HG03558 (cell line): Measurements from ENCODE around the gene CNTRL.
"Not testable (repeated sequence)": the region's sequence is repeated elsewhere in the genome, so short reads cannot be mapped to it uniquely, and the experiment has no call there.

ENCODE experiments used
- ATAC-seq: cut with Tn5 transposase; IDR thresholded peaks from one replicate; pipeline ENCODE4 v1.9.1; 2021; ENCODE audit warnings: moderate number of reproducible peaks; ENCODE audit not compliant: unreplicated experiment; ENCODE audit errors: extremely low read depth

The CNTRL gene

DNA sequence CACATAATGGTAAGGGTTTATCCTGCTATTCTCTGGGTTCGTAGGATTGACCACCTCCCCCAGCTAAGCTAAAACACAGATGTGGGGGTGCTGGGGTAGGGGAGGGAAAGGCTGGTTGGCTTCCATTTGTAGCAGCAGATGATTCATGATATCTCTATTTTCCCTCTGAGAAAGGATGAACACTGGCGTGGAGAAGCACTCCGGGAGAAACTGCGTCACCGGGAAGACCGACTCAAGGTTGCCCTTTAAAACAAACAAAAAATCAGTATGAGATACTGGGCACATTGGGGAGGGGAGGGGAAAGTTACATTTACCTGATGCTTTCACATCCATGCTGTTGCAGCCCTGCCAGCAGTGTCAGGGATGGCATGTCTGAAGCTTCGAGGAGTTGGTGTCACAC lies 98.7 kb downstream of the CNTRL start:
- no peak for ATAC-seq

- ATAC-seq, result no peak
Observed at GRCh38 chr9:121178676-121179372, 104.1 kb downstream of the CNTRL start.

DNA sequence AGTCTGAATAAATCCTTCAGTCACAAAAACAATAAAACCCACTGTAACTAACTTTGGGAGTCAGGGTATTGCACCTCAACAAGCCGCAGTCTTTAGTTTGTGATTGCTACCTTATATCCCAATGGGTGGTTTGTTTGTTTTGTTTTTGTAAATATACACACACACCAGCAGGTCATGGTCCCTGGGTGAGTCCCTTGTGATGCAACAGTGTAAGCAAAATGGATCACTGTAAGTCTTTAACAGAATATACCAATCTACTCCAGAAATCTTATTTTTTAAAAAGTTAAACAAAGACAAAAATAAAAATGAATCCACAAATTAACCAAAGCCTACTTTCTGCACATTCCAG lies 104.6 kb downstream of the CNTRL start:
- ATAC-seq, result not testable (repeated sequence)

GRCh38 chr9:121179930-121180681 lies 105.4 kb downstream of the CNTRL start:
- no peak for ATAC-seq

DNA sequence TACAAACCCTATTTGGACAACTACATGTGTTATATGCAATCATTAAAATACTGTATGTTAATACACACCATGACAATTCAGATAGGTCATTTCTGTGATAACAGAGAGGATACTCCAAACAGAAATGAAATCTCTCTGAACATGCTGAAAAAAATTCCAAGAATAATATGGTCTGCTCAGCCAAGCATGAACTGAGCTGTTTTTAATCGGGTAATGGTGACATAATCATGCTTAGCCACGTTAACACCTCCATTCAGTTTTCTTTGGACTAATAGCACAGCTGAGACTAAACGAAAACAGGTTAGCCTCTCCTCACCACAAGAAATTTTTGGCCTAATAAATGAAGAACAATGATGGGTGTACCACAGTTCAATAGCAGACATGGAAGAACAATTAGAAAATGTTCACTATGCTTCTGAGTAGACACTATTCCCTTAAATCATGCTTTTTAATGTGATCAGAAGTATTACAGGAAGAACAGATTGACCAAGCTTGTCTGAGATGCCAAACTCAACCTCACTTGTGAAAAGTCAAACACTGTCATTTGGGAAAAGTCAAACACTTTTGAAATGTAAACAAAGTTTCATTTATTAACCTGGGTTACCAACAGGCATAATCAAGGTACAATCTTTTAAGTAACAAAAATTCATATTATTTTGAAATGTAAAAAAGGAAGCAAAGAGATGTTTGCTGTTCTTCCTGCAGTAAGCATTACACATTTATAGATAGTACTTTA lies 107.5 kb downstream of the CNTRL start:
- ATAC-seq, result no peak

- ATAC-seq, result no peak
Observed at GRCh38 chr9:121182989-121183388, 108.2 kb downstream of the CNTRL start.

DNA sequence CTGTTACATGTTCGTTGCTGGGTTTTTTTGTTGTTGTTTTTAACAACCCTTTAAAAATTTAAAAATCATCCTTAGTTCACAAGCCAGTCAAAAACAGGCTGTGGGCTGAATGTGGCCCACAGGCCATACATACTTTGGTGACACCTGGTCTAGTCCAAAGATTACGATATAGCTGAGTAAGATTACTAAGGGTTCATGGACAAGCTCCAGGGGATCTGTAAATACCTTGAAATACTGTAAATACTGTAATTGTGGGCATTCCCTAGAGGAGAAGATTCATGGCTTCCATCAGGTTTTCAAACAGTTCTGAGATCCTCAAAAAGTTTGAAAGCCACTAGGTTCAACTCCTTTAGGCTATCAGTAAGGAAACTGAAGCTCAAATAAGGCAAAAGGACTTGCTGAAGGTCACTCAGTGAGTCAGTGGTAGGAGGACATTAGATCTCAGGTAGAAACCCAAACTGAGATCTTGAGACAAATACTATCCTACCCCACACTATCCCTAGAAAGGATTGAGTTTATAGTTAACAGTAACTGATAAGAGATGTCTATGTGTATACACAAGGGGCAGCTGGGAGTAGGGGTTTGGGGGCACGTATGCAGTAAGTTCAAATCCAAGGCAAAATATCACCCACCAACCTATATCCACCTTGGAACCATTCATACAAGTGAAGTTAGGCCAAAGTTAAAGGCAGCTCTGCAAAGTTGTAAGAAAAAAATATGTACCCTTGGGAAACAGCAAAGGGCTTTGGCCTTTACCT lies 109.1 kb downstream of the CNTRL start:
- ATAC-seq, result no peak

- no peak for ATAC-seq
Observed at GRCh38 chr9:121184463-121184862, 109.7 kb downstream of the CNTRL start.

GRCh38 chr9:121185178-121185745 lies 110.5 kb downstream of the CNTRL start:
- no peak for ATAC-seq

DNA sequence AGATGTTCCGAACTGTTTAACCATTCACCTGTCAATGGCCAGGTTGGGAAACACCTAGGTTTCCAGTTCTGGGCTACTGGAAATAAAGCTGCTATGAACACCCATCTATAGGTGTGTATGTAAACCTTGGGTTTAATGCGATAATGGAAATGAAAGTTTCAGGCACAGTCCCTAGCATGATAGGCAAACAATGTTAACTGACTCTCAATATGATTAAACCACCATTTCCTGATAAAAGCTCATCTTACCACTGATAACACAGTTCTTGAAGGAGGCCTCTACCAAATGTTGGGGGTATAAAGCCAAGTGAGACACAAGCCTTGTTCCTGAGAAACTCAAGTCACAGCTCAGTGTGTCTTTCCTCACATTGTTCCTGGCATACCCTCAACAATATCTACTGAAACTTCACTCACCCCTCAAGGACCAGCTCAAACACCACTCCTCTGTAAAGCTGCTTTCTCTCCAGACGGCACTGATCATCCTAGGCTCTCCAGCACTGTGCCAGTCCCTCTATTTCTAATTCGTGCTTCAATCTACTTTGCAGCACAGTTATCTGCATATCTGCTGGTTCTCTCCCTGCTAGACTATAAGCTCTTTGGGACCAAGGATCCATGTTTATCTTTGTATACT lies 111.1 kb downstream of the CNTRL start:
- ATAC-seq, result no peak

DNA sequence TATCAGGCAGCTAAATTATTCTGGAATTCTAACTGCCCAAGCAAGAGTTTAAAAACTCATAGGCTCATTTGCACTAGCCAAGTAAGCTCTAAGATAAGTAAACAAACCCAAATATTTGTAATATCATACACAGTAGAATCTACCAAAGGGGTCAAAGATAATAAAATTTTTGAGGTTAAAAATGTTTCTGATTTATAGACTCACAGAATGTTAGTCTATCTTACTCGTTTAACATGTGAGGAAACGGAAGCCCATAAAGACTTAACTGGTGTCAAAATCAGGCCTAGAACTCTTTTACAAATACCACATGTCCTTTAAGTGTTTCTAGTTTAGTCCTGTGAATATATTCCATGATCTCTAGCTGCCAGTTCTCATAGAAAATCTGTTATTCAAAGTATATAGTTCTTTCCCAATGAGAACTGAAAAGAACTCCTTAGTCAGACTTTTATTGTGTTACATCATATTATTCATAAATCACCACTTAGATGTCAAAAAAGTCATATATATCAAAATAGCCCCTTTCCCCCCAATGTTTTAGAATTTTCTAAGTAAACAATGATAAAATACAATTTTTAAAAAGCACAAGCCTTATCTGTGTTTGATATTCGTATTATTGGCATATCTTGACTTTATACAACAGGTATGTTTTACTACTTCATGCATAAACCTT lies 113.0 kb downstream of the CNTRL start:
- no peak for ATAC-seq

- ATAC-seq, result no peak
Observed at GRCh38 chr9:121189006-121189405, 114.3 kb downstream of the CNTRL start.

DNA sequence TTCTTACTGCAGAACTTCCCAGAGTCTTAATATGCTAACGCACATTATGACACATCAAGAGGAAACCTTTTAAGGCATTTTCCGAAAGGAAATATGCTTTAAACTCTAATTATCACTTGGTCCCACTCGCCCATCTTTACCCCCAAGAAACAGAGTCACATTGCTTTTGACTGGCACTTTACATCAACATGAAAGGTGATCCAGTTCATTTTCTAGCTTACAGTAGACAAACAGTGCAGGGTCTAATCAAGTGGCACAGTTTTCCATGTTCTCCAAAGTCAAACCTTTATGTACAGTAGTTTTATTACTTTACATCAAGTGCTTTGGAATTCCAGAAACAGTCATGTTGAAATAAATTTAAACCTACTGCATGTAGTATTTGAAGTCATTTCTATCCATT lies 114.9 kb downstream of the CNTRL start:
- no peak for ATAC-seq

DNA sequence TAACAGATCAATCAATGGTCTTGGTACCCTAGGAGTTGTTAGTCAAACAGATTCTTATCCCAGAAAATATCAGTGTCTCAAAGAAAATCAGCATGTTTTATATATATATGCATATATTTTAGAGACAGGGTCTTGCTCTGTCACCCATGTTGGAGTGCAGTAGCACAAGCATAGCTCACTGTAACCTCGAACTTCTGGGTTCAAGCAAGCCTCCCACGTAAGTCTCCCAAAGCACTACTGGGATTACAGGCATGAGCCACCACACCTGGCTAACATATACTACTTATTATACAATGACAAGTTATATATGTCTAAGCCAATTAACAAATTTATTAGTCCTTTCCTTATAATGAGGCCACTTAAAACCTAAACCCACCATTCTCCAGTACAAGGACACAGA lies 116.5 kb downstream of the CNTRL start:
- no peak for ATAC-seq

GRCh38 chr9:121192518-121192917 lies 117.8 kb downstream of the CNTRL start:
- ATAC-seq, result no peak

DNA sequence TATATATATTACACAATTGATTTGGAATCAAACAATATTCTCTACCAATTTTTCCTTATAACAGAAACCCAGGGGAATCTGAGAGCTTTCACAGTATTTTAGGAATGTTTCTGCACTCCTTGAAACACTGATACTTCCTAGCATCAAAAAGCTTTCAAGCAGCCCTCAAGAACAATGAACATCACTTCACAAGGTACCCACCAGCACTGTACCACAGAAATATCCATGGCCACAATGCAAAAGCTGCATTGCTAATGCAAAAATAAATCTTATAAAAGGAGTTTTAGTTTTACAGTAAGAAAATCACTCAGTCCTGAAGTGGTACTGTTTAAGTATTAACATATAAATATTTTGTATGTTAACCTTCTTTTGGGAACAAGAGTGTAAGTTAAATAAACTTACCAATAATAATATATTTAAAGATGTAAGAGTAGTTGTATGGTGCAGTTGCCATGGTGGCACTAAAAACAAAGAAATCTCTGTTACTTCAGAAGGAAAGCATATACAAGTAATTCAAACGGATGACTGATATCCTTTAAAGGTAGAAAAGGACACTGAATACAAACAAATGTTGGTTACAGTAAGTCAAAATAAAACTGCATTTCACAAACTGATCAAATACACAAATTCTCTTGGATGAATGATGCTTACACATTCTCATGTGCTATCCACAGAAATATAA lies 118.3 kb downstream of the CNTRL start:
- no peak for ATAC-seq

DNA sequence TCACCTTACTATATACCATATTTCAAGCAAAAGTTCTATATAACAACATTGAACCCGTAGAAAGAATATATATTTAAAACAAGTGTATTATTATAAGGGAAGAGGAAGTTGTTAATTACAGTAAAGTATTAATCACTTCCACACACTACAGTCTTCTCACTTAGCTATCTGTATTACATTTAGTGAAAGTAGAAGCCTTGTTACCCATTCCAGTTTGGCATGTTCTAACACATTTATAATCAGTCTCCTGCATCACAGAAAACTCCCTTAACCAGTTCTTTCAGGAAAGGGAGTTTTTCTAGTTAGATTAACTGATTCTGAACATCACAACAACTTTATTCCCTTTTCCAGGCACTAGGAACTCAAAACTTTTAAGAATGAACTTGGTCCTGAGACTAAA lies 120.0 kb downstream of the CNTRL start:
- ATAC-seq, result no peak

GRCh38 chr9:121196389-121196788 lies 121.6 kb downstream of the CNTRL start:
- ATAC-seq, result no peak

GRCh38 chr9:121197132-121197531 lies 122.4 kb downstream of the CNTRL start:
- ATAC-seq, result no peak
